Pancreas (tissue), 10 donors: ENCODE data around the gene ITPA. TPM values are rescaled to one million over a fixed set of nuclear protein-coding genes. Genes with fewer than 3 reads are reported as not detected.
A peak's percentile ranks its signal among the peaks of the same experiment; 100 is the strongest.

Experiments
- ATAC-seq, 4 donors: fragments of 200-7000 bp; cut with Tn5 transposase; one replicate each; pipeline versions ENCODE4 v1.8.0 to v1.9.1; 2020; ENCODE audit warnings: mild to moderate bottlenecking in 4 of 4, moderate library complexity in 4 of 4
- DNase-seq, 6 donors: peaks; one replicate each; pipeline ENCODE4 v3.0.0-alpha.2; 2020
- FAIRE-seq: peaks from 2 replicates; lab custom pipeline; 2012; peaks lifted over from hg19 to GRCh38; lab: Jason Lieb, UNC
- H3K27ac ChIP-seq, 4 donors: fragments of 200-600 bp; sonication (generic); 1 replicate in 3 of 4; 2 replicates in 1 of 4; pipeline versions ENCODE4 v1.5.0 to v1.8.0; 2020
- H3K27me3 ChIP-seq, 4 donors: fragments of 200-600 bp; one replicate each; pipeline ENCODE4 v1.8.0; 2021
- H3K36me3 ChIP-seq, 3 donors: fragments of 200-600 bp; sonication (generic) in 1 of 3; one replicate each; pipeline versions ENCODE4 v1.5.0 to v1.8.0; 2020 to 2021
- H3K4me1 ChIP-seq, 3 donors: fragments of 200-600 bp; one replicate each; pipeline ENCODE4 v1.8.0; 2021
- H3K4me3 ChIP-seq, 4 donors: fragments of 200-600 bp; sonication (generic) in 2 of 4; one replicate each; pipeline versions ENCODE4 v1.5.0 to v1.8.0; 2020 to 2021
- H3K9me3 ChIP-seq, 4 donors: fragments of 200-600 bp; one replicate each; pipeline ENCODE4 v1.8.0; 2021
- WGBS, 2 donors: extraction: QIAGEN DNeasy Blood & Tissue Kit; methylation state at CpG; one replicate each; pipeline ENCODE4 v1.1.7; 2013; 5-methylcytosine and 5-hydroxymethylcytosine counted together
- intact Hi-C, 3 donors: fragments of 100-400 bp; cut with DNase I; formaldehyde crosslinking; loops; one replicate each; pipeline versions ENCODE4 v1.11.1 to v1.14.2; 2022
- polyA plus RNA-seq, 2 donors: library from polyadenylated mRNA; stranded (reverse); fragments of 200-250 nt; gene quantifications; one replicate each; pipeline ENCODE4 v1.2.3, GENCODE V29; 2013
- total RNA-seq, 6 donors: library from RNA; stranded (reverse); fragmentation: NEBNext Ultra II Directional in 4 of 6; extraction: Animal tissue kit (Norgen Biotek cat#: 25700) in 4 of 6; gene quantifications; one replicate each; pipeline versions ENCODE4 v1.2.1 to v1.2.4, GENCODE V29; 2021 to 2023
- TF ChIP-seq, protein P1 (sequence below), 4 donors: fragments of 200-600 bp; sonication (generic) in 3 of 4; IDR thresholded peaks; one replicate each; pipeline versions ENCODE4 v1.5.0 to v1.8.0; 2021; ENCODE audit warnings: antibody characterized with exemption in 4 of 4
- donor health status: healthy with polysubstance abuse.
- donor health status: DM: no; HTN: no; CAD: no; lungs with moderate emphysema.
- donor health status: DM: no; HTN: no; CAD: no.
- donor health status: control.
- donor health status: control.
- donor health status: Bipolar disorder and iron deficiency.
- donor health status: DM: yes; HTN: yes; CAD: no.
- donor health status: DM: no; HTN: no; CAD: no.
- donor health status: DM: no; HTN: no; CAD: no.
- donor health status: DM: yes; HTN: yes; CAD: no.

The ITPA gene
- total and polyA plus RNA-seq, 8 donors: 14.2 to 111 (median 25.9) TPM

DNA sequence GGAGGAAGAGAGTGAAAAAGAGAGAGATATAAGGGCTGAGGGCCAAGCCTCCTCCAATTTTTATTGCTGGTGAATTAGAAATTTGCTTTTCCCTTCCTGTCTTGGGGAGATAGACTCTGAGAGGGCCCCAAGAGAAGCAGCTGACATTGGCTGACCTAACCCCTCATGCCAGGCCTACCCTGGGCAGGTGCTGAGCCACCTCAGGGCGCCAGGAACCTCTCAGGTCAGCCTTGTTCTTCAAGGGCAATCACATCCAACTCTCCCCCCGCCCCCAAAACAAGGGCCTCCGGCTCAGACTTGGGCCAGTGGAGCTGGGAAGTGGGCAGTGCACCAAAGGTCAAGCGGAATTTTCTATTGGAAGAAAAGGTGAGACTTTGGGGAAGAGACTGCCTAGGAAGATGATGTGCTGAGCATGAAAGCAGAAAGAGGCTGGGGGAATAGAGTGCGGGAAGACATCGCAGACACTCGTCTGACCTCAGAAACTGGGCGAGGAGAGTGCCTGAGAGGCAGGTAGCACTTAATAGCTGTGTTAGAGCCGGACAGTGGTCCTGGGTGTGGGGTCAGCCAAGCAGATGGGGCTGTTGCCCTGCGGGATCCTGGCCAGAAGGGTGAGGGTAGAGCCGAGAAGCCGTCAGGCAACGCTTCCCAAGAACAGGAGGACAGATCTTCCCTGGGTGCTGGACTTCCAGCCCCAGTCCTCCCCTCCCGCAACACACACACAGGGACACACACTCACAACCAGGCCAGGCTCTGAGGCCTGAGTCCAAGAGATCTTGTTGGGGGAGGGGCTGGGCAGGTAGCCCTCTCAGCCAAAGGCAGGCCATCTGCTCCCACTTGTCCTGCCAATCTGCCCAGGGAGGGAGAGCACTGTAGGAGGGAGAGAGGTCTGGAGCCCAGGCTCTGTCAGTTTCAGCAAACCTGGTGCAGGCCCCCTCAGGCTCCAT is 45.9 kb upstream of the ITPA start:
- no peaks in the 10 kb centered on the region for H3K9me3 ChIP-seq

DNA sequence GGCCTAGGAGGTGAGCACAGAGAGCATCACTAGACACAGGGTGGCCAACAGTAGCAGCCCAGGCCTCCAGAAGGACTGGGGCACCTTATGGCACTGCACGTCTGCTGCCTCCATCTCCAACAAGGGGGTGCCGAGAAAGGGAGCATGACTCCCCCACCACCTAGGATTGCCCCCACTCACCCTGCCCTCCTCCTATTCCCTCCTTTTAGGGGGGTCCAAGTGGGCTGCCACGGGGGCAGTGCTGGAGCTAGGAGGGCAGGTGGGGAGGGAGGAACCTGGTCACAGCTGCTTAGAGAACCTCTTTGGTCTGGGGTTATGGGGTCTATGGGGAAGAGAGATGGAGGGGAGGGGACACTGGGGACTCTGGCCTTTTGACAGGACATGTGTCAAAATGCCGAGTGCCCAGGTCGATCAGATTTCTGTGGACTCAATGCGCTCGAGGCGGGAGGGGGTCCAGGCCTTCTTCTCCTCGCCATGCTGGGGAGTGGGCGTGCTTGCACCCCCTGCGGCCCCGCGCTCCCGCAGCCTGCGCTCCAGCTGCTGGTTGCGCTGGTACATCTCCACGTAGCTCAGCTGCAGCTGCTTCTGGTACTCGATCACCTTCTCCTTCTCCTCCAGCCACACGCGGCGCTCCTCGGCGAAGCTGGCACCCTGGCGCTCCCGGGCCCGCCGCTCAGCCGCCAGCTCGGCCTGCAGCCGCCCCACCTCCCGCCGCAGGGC is 45.1 kb upstream of the ITPA start:
- no peak overlapping the region for H3K4me3 ChIP-seq
- FAIRE-seq (no peak), ATAC-seq (no peak), DNase-seq (no peak)
- 89 to 93% methylated on average over 31 to 32 of the region's 32 CpGs for WGBS, 2 donors
- no peaks in the 10 kb centered on the region for H3K27me3 ChIP-seq
- intact Hi-C loops: no loop called here
- H3K4me1 ChIP-seq: peaks cover 0 to 9% (median 3%) of the 10 kb centered on the region in 3 donors
- no peaks in the 10 kb centered on the region for H3K36me3 ChIP-seq
- H3K9me3 ChIP-seq: no peaks in the 10 kb centered on the region
- no peak overlapping the region for H3K27ac ChIP-seq
- TF ChIP-seq, protein P1, sequence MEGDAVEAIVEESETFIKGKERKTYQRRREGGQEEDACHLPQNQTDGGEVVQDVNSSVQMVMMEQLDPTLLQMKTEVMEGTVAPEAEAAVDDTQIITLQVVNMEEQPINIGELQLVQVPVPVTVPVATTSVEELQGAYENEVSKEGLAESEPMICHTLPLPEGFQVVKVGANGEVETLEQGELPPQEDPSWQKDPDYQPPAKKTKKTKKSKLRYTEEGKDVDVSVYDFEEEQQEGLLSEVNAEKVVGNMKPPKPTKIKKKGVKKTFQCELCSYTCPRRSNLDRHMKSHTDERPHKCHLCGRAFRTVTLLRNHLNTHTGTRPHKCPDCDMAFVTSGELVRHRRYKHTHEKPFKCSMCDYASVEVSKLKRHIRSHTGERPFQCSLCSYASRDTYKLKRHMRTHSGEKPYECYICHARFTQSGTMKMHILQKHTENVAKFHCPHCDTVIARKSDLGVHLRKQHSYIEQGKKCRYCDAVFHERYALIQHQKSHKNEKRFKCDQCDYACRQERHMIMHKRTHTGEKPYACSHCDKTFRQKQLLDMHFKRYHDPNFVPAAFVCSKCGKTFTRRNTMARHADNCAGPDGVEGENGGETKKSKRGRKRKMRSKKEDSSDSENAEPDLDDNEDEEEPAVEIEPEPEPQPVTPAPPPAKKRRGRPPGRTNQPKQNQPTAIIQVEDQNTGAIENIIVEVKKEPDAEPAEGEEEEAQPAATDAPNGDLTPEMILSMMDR (IDR thresholded peaks at IDR 0.05): no peak

More for the DNA sequence above, 45.9 kb upstream of the ITPA start:
- Histone ChIP-seq H3K27me3 (no peaks in the 10 kb centered on the region), H3K27ac (no peak overlapping the region), H3K4me3 (no peak overlapping the region), H3K36me3 (no peaks in the 10 kb centered on the region), H3K4me1 (peaks cover 2 to 10% (median 6%) of the 10 kb centered on the region in 3 donors)
- no peak for ATAC-seq
- WGBS, 2 donors: 90% methylated on average over 13 to 14 of the region's 14 CpGs
- DNase-seq: no peak
- no peak for FAIRE-seq
- intact Hi-C loops: no loop called here
- TF ChIP-seq, protein P1 (IDR thresholded peaks at IDR 0.05): no peak

DNA sequence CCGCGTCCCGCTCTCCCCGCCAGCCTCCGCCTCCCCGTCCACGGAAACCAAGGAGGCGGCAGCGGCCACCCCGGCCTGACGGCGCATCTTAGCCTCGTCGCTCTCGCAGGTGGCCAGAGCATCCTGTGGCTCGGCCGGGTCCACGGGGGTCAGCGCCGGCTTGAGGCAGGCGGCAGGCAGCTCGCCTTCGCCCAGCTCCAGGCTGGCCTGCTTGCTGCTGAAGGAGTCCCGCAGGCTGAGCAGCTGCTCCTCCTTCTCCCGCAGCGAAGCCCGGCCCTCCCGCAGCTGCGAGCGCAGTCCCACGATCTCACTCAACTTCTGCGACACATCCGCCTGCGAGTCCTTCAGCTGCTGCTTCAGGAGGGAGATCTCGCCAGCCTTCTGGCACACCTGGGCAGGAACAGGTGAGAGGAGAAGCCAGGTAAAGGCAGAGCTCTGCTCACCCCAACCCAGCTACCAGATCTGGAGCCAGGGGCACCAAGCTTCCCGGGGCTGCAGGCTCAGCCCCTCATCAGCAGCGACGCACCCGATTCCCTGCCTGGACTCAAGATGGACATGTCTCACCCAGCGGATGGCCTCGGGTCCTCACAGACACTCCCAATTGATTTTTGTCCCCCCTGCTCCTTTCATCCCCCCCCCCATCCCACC is 44.4 kb upstream of the ITPA start:
- intact Hi-C loops: no loop called here
- ATAC-seq (no peak), FAIRE-seq (no peak), DNase-seq (peak in 2 of 6 donors; percentile 43 to 75)
- 93 to 94% methylated on average over 40 to 41 of the region's 41 CpGs for WGBS, 2 donors
- no peaks in the 10 kb centered on the region for H3K36me3 ChIP-seq
- peaks cover 0 to 9% (median 3%) of the 10 kb centered on the region in 3 donors for H3K4me1 ChIP-seq
- TF ChIP-seq, protein P1 (IDR thresholded peaks at IDR 0.05): no peak
- H3K27ac ChIP-seq: no peak overlapping the region
- no peak overlapping the region for H3K4me3 ChIP-seq
- H3K27me3 ChIP-seq: no peaks in the 10 kb centered on the region
- H3K9me3 ChIP-seq: no peaks in the 10 kb centered on the region

DNA sequence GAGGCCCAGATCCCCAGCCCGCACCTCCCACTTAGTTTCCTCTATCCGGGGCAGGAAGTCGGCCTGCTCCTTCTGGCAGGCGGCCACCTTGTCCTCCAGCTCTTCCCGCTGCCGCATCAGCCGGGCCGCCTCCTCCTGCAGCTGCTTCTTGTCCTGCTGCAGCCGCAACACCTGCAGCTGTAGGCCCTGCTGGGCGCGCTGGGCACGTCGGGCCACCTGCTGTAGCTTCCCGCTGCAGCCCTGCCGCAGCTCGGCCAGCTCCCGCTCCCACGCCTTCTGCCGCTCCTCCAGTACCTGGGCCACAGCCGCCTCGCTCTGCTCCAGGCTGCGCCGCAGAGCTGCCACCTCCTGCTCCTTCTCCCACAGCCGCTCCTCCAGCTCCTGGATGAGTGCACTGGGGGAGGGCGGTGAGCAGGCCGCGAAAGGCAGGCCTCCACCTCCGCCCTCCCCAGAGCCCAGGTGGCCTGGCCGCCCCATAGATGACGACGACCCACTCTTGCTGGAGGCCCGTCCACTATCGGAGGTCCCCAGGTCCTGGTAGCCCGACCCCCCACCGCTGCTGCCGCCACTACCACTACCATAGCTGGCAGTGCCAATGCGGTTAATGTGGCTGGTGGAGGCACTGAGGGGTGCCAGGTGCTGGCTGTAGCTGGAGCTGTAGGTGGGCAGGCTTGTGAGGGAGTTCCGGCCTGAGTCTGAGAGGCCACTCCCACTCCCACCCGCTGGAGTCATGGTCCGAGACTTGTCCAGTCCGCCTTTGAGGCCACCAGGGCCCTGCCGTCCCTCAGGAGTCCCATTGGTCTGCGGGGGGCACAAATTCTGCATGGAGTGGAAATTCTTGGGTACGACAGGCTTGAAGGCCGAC is 43.6 kb upstream of the ITPA start:
- intact Hi-C loops: no loop called here
- TF ChIP-seq, protein P1 (IDR thresholded peaks at IDR 0.05): no peak
- FAIRE-seq (no peak), ATAC-seq (no peak), DNase-seq (peak in 2 of 6 donors; percentile 44 to 80)
- Histone ChIP-seq H3K36me3 (no peaks in the 10 kb centered on the region), H3K4me1 (peaks cover 0 to 9% (median 3%) of the 10 kb centered on the region in 3 donors), H3K27me3 (no peaks in the 10 kb centered on the region), H3K9me3 (no peaks in the 10 kb centered on the region), H3K4me3 (no peak overlapping the region), H3K27ac (no peak overlapping the region)
- 78 to 85% methylated on average over 44 to 45 of the region's 45 CpGs for WGBS, 2 donors
